ENCODE data around the gene COX15. TPM values are rescaled to one million over a fixed set of nuclear protein-coding genes. Genes with fewer than 3 reads are reported as not detected.
"Not testable (repeated sequence)": the region's sequence is repeated elsewhere in the genome, so short reads cannot be mapped to it uniquely, and the experiment has no call there.

COX15 gene
- total RNA-seq, 2 donors from 2014 or later, result 36.5 to 41.2 TPM

DNA sequence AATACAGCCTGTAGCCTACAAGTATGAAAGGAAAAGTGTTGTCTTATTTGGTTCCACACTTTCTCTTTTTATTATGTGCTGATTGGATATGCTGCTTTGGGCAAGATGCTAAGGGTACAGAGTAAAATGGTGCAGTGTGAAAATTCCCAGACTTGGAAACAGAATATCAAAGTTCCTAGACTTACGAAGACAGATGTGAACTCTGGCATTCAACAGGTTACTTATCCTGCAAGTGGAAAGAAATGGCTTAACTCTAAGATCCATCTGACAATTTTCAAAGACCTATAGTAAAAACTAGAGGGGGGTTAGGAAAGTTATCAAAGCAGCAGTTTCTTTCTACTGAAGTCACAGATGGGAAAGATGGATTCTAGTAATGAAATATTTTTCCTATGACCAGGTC lies 24.2 kb upstream of the COX15 start:
- no peaks in the 10 kb centered on the region for H3K4me1 ChIP-seq (replicated peaks)
- TF ChIP-seq CTCF (IDR thresholded peaks at IDR 0.05) (no peak), POLR2AphosphoS5 (IDR thresholded peaks at IDR 0.05) (no peak), POLR2A (IDR thresholded peaks at IDR 0.05) (no peak)
- no peak overlapping the region for H3K4me3 ChIP-seq
- no peak overlapping the region for H3K27ac ChIP-seq
- H3K27me3 ChIP-seq (replicated peaks; ENCODE audit: insufficient read depth), result no peaks in the 10 kb centered on the region
- intact Hi-C loops (cut with DNase I), result no loop called here
- WGBS, result 100% methylated on average over 1 of the region's 1 CpG
- no peak for DNase-seq (ENCODE audit: low spot score)
- H3K36me3 ChIP-seq, result peaks cover 0 to 5% of the 10 kb centered on the region in 2 donors
- H3K9me3 ChIP-seq, result no peaks in the 10 kb centered on the region

GRCh38 chr10:99754670-99755069 lies 22.7 kb upstream of the COX15 start:
- intact Hi-C loops (cut with DNase I), result no loop called here

DNA sequence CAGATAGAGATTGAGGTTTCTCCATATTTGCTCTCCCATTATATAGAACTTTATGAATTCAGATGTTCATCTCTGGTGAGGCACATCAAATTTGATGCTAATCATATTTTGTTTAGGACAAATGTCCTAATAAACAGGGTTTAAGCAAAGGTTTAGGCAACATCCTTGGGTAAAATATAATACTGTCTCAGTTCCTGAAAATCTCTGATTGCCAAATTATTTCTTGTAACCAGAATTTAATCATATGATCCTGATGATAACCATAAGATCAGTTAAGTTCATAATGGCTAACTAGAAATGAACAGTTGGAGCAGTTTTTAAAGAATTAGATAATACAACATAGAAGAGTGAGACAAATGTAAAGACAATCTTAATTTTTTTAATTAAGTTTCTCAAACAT lies 18.7 kb upstream of the COX15 start:
- H3K4me3 ChIP-seq, result no peak overlapping the region
- H3K27ac ChIP-seq, result no peak overlapping the region
- no peaks in the 10 kb centered on the region for H3K27me3 ChIP-seq (replicated peaks; ENCODE audit: insufficient read depth)
- H3K36me3 ChIP-seq, result peaks cover 0 to 6% of the 10 kb centered on the region in 2 donors
- H3K9me3 ChIP-seq, result no peaks in the 10 kb centered on the region
- H3K4me1 ChIP-seq (replicated peaks), result no peaks in the 10 kb centered on the region
- intact Hi-C loops (cut with DNase I), result no loop called here
- TF ChIP-seq POLR2AphosphoS5 (IDR thresholded peaks at IDR 0.05) (no peak), POLR2A (IDR thresholded peaks at IDR 0.05) (no peak), CTCF (IDR thresholded peaks at IDR 0.05) (no peak)
- no peak for DNase-seq (ENCODE audit: low spot score)

More at GRCh38 chr10:99754670-99755069, 22.7 kb upstream of the COX15 start:
- no peaks in the 10 kb centered on the region for H3K4me1 ChIP-seq (replicated peaks)
- WGBS, result 84% methylated on average over 1 of the region's 1 CpG
- TF ChIP-seq POLR2AphosphoS5 (IDR thresholded peaks at IDR 0.05) (no peak), CTCF (IDR thresholded peaks at IDR 0.05) (no peak), POLR2A (IDR thresholded peaks at IDR 0.05) (no peak)
- no peaks in the 10 kb centered on the region for H3K27me3 ChIP-seq (replicated peaks; ENCODE audit: insufficient read depth)
- DNase-seq (ENCODE audit: low spot score), result no peak
- no peak overlapping the region for H3K4me3 ChIP-seq
- H3K27ac ChIP-seq, result no peak overlapping the region
- no peaks in the 10 kb centered on the region for H3K9me3 ChIP-seq
- peaks cover 0 to 6% of the 10 kb centered on the region in 2 donors for H3K36me3 ChIP-seq

DNA sequence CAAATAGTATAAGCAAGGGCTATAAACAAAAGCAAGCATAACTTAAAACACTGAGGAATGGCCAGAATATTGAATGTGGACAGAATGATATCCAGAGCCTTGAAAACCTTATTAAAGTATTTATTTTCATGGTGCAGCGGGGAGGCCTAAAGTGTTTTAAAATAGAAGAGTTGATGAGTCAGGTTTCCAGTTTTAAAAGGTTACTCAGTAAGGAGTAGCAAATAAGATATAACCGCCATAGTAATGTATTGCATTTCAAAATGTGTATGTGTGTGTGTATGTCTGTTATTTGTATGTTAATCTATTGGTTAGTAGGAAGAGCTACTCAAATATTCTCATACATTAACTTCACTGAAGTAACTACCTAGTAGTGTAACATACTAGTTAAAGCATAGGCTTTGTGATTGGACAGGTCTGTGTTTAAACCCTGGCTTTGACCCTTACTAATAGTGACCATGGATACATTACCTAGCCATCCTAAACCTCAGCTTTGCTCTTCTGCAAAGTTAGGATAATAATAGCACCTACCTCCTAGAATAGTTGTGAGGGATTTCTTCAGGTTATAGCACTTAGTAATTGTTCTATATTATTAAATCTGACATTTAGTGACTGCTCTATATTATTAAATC lies 17.0 kb upstream of the COX15 start:
- WGBS, result 68% methylated on average over 2 of the region's 2 CpGs
- H3K27ac ChIP-seq, result no peak overlapping the region
- DNase-seq (ENCODE audit: low spot score), result no peak
- intact Hi-C loops (cut with DNase I), result no loop called here
- no peak overlapping the region for H3K4me3 ChIP-seq
- H3K4me1 ChIP-seq (replicated peaks), result no peaks in the 10 kb centered on the region
- H3K9me3 ChIP-seq, result no peaks in the 10 kb centered on the region
- TF ChIP-seq CTCF (IDR thresholded peaks at IDR 0.05), result no peak
- no peak for TF ChIP-seq POLR2AphosphoS5 (IDR thresholded peaks at IDR 0.05)
- TF ChIP-seq POLR2A (IDR thresholded peaks at IDR 0.05), result no peak
- H3K36me3 ChIP-seq, result peaks cover 0 to 6% of the 10 kb centered on the region in 2 donors
- H3K27me3 ChIP-seq (replicated peaks; ENCODE audit: insufficient read depth), result no peaks in the 10 kb centered on the region

DNA sequence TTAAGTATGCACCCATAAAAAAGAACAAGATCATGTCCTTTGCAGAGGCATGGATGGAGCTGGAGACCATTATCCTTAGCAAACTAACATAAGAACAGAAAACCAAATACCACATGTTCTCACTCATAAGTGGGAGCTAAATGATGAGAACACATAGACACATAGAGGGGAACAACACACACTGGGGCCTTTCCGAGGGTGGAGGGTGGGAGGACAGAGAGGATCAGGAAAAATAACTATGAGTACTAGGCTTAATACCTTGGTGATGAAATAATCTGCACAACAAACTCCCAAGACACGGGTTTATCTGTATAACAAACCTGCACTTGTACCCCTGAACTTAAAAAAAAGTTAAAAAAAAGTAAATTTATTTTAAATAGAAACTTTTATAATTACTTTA lies 14.2 kb upstream of the COX15 start:
- H3K36me3 ChIP-seq; H3K9me3 ChIP-seq; intact Hi-C loops (cut with DNase I); DNase-seq (ENCODE audit: low spot score); H3K4me3 ChIP-seq; H3K4me1 ChIP-seq (replicated peaks); H3K27ac ChIP-seq; H3K27me3 ChIP-seq (replicated peaks; ENCODE audit: insufficient read depth): not testable (repeated sequence)
- WGBS, result 87% methylated on average over 2 of the region's 2 CpGs
